Keratinocyte (primary cell): Measurements from ENCODE around the gene FLRT1. TPM values are rescaled to one million over a fixed set of nuclear protein-coding genes. Genes with fewer than 3 reads are reported as not detected.

Experiments
- DNase-seq: peaks from one replicate; pipeline ENCODE4 v3.0.0-alpha.2; 2011; ENCODE audit warnings: low read depth, missing footprints, low spot score
- FAIRE-seq: peaks from 2 replicates; lab custom pipeline; 2011; peaks lifted over from hg19 to GRCh38; lab: Jason Lieb, UNC
- H2AFZ ChIP-seq: 2 replicates; pipeline ENCODE4 v1.6.0; 2012; ENCODE audit warnings: low read length, control low read depth, inconsistent platforms; ENCODE audit not compliant: control insufficient read depth
- H3K27ac ChIP-seq: 2 replicates; pipeline ENCODE4 v1.5.1; 2011; ENCODE audit warnings: low read length; ENCODE audit not compliant: control insufficient read depth, insufficient read depth
- H3K27me3 ChIP-seq: 3 replicates; pipeline ENCODE4 v1.6.0; 2011; ENCODE audit warnings: low read length; ENCODE audit not compliant: control insufficient read depth, insufficient read depth; ENCODE audit errors: extremely low read depth
- H3K36me3 ChIP-seq, 2 experiments: 2 replicates in 1 of 2; 3 replicates in 1 of 2; pipeline ENCODE4 v1.5.1; 2011; ENCODE audit warnings: low read length in 2 of 2, mild to moderate bottlenecking in 1 of 2; ENCODE audit not compliant: control insufficient read depth in 2 of 2, insufficient read depth in 2 of 2; ENCODE audit errors: extremely low read depth in 1 of 2
- H3K4me1 ChIP-seq: 3 replicates; pipeline ENCODE4 v1.5.1; 2011; ENCODE audit warnings: low read length; ENCODE audit not compliant: control insufficient read depth, insufficient read depth; ENCODE audit errors: extremely low read depth
- H3K4me2 ChIP-seq: 3 replicates; pipeline ENCODE4 v1.6.0; 2011; ENCODE audit warnings: low read depth, low read length; ENCODE audit not compliant: control insufficient read depth, insufficient read depth; ENCODE audit errors: extremely low read depth
- H3K4me3 ChIP-seq, 3 experiments: fragments of 200-600 bp in 1 of 3; sonication (generic) in 1 of 3; 2 replicates in 2 of 3; 3 replicates in 1 of 3; pipeline ENCODE4 v1.5.1; 2011 to 2016; ENCODE audit warnings: low read length in 3 of 3, mild to moderate bottlenecking in 3 of 3, control low read depth in 2 of 3, inconsistent platforms in 1 of 3, low read depth in 1 of 3, mixed read lengths in 1 of 3, mixed run types in 1 of 3, moderate library complexity in 1 of 3; ENCODE audit not compliant: control insufficient read depth in 2 of 3, insufficient read depth in 2 of 3; ENCODE audit errors: extremely low read depth in 1 of 3
- H3K79me2 ChIP-seq: 2 replicates; pipeline ENCODE4 v1.6.0; 2012; ENCODE audit warnings: low read length; ENCODE audit not compliant: control insufficient read depth, insufficient read depth
- H3K9ac ChIP-seq: 3 replicates; pipeline ENCODE4 v1.6.0; 2011; ENCODE audit warnings: low read length; ENCODE audit not compliant: control insufficient read depth, insufficient read depth; ENCODE audit errors: extremely low read depth
- H3K9me1 ChIP-seq: 3 replicates; pipeline ENCODE4 v1.6.0; 2011; ENCODE audit warnings: low read length; ENCODE audit not compliant: control insufficient read depth, insufficient read depth; ENCODE audit errors: extremely low read depth
- H3K9me3 ChIP-seq: 2 replicates; pipeline ENCODE4 v1.5.1; 2012; ENCODE audit warnings: low read depth, low read length; ENCODE audit not compliant: control insufficient read depth
- H4K20me1 ChIP-seq: 3 replicates; pipeline ENCODE4 v1.6.0; 2011; ENCODE audit warnings: low read length; ENCODE audit not compliant: control insufficient read depth, insufficient read depth; ENCODE audit errors: extremely low read depth
- EZH2 ChIP-seq: IDR thresholded peaks from one replicate; pipeline ENCODE4 v1.6.1; 2012; ENCODE audit warnings: inconsistent platforms, mild to moderate bottlenecking, low read length, moderate library complexity
- dilution Hi-C: fragments of 300-500 bp; cut with MboI; formaldehyde crosslinking; loops from one replicate; pipeline ENCODE4 v1.7.0; 2020; ENCODE audit warnings: low sequenced_read_pairs; ENCODE audit not compliant: extremely low pct_ligation_motif_present
- polyA plus RNA-seq, 5 experiments: library from polyadenylated mRNA; depleted of rRNA in 3 of 5; stranded (reverse) in 3 of 5; stranded (forward) in 1 of 5; unstranded in 1 of 5; fragments of >200 nt; gene quantifications; 1 replicate in 1 of 5; 2 replicates in 3 of 5; 3 replicates in 1 of 5; pipeline versions ENCODE4 v1.2.1 to v1.2.3, GENCODE V29; 2011 to 2012; ENCODE audit warnings: missing spikeins in 2 of 5, low read depth in 1 of 5, low replicate concordance in 1 of 5
- TF ChIP-seq, protein P1 (sequence below), 3 experiments: IDR thresholded peaks in 1 of 3; conservative IDR thresholded peaks in 1 of 3; optimal IDR thresholded peaks in 1 of 3; 2 replicates in 2 of 3; 3 replicates in 1 of 3; pipeline versions ENCODE3 to v1.5.1; 2011; ENCODE audit warnings: low read length in 3 of 3, mild to moderate bottlenecking in 3 of 3, moderate library complexity in 2 of 3, control low read depth in 1 of 3, inconsistent platforms in 1 of 3; ENCODE audit not compliant: insufficient read depth in 2 of 3; ENCODE audit errors: extremely low read depth in 1 of 3

Gene FLRT1
- polyA plus RNA-seq, 1 donor (not counting 4 experiments of a cell fraction or from before 2014, with no cell fraction given) = not detected

DNA sequence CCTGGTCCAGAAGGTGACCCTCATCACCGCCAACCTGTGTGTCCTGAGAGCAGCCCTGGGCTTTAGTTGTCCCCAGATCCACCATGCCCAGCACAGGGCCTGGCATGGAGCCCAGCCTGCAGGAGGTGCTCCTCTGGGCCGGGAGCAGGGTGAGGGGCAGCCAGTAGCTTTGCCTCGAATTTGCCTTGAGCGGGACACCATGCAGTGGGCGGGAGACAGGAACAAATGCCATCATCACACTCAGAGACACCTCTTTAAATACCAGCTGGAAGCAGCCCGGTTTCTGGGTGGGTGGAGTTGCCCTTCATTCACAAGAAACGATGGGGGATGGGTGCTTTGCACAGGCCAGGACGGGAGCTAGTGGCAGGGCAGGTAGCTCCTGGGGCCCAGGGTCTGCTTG lies 19.3 kb downstream of the FLRT1 start:
- H2AFZ ChIP-seq = no peak overlapping the region
- no peak overlapping the region for H3K4me2 ChIP-seq
- no peaks in the 10 kb centered on the region for H3K79me2 ChIP-seq
- H3K9ac ChIP-seq = no peak overlapping the region
- no peaks in the 10 kb centered on the region for H3K9me1 ChIP-seq
- no peak for DNase-seq
- peaks cover 4% of the 10 kb centered on the region for H4K20me1 ChIP-seq
- H3K27ac ChIP-seq = no peak overlapping the region
- H3K36me3 ChIP-seq = no peaks in the 10 kb centered on the region
- no peaks in the 10 kb centered on the region for H3K4me1 ChIP-seq
- dilution Hi-C loops = no loop called here
- H3K4me3 ChIP-seq = no peak overlapping the region
- no peaks in the 10 kb centered on the region for H3K9me3 ChIP-seq
- peaks cover 4% of the 10 kb centered on the region for H3K27me3 ChIP-seq
- no peak for TF ChIP-seq EZH2
- TF ChIP-seq, protein P1, sequence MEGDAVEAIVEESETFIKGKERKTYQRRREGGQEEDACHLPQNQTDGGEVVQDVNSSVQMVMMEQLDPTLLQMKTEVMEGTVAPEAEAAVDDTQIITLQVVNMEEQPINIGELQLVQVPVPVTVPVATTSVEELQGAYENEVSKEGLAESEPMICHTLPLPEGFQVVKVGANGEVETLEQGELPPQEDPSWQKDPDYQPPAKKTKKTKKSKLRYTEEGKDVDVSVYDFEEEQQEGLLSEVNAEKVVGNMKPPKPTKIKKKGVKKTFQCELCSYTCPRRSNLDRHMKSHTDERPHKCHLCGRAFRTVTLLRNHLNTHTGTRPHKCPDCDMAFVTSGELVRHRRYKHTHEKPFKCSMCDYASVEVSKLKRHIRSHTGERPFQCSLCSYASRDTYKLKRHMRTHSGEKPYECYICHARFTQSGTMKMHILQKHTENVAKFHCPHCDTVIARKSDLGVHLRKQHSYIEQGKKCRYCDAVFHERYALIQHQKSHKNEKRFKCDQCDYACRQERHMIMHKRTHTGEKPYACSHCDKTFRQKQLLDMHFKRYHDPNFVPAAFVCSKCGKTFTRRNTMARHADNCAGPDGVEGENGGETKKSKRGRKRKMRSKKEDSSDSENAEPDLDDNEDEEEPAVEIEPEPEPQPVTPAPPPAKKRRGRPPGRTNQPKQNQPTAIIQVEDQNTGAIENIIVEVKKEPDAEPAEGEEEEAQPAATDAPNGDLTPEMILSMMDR (optimal IDR thresholded peaks at IDR 0.05 in 1 of 3, IDR thresholded peaks at IDR 0.05 in 1 of 3, conservative IDR thresholded peaks at IDR 0.05 in 1 of 3; ENCODE audit: extremely low read depth in 1 of 3, insufficient read depth in 2 of 3, low read length in 3 of 3) = no peak
- FAIRE-seq = no peak

DNA sequence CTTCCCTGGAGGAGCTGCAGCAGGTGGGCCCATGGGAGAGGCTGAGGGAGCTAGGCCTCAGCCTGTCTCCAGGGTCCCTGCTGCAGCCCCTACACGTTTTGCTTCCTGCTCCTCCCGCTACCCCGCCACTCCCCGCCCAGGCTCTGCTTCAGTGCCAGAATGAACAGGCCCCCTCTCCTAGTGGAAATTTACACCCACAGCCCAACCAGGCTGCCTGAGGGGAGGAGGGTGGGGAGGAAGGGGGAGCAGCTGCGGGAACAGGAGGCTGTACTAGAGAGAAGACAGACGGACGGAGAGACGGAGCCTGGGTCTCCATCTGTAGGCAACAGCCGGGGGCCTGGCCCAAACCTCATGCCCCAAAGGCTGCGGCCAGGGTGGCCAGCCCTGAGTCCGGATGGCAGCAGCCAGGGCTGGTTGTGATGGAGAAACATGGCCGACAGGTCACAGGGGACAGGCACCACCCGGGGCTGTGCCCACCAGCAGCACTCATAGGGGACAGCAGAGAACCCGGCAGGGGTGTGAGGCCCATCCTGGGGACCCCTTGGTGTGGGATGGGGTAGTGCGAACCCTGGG lies 20.6 kb downstream of the FLRT1 start:
- dilution Hi-C loops = no loop called here
- H3K27me3 ChIP-seq = peaks cover 16% of the 10 kb centered on the region
- DNase-seq (no peak), FAIRE-seq (no peak)
- H3K79me2 ChIP-seq = no peaks in the 10 kb centered on the region
- H3K9me1 ChIP-seq = no peaks in the 10 kb centered on the region
- H3K4me2 ChIP-seq = no peak overlapping the region
- TF ChIP-seq EZH2 = no peak
- TF ChIP-seq, protein P1 (optimal IDR thresholded peaks at IDR 0.05 in 1 of 3, IDR thresholded peaks at IDR 0.05 in 1 of 3, conservative IDR thresholded peaks at IDR 0.05 in 1 of 3; ENCODE audit: extremely low read depth in 1 of 3, insufficient read depth in 2 of 3, low read length in 3 of 3) = no peak
- no peaks in the 10 kb centered on the region for H3K36me3 ChIP-seq
- no peak overlapping the region for H3K27ac ChIP-seq
- H2AFZ ChIP-seq = no peak overlapping the region
- H3K4me3 ChIP-seq = no peak overlapping the region
- peaks cover 4% of the 10 kb centered on the region for H4K20me1 ChIP-seq
- no peaks in the 10 kb centered on the region for H3K9me3 ChIP-seq
- no peak overlapping the region for H3K9ac ChIP-seq
- H3K4me1 ChIP-seq = no peaks in the 10 kb centered on the region
